ENCODE measurements around the gene ADD3. TPM values are rescaled to one million over a fixed set of nuclear protein-coding genes. Genes with fewer than 3 reads are reported as not detected.

ADD3 gene
- total and polyA plus RNA-seq, 2 of the 13 experiments (the other 11 are each of a cell fraction or from before 2014, with no cell fraction given): 44.7 to 57.5 TPM

GRCh38 chr10:110006358-110007160 is 1.2 kb upstream of the ADD3 start (continued):
- TF ChIP-seq ZNF512 (CRISPR knock-in tag; IDR thresholded peaks at IDR 0.05) (no peak), GLMP (CRISPR knock-in tag; IDR thresholded peaks at IDR 0.05; ENCODE audit: borderline replicate concordance) (no peak), ZMYM4 (CRISPR knock-in tag; IDR thresholded peaks at IDR 0.05) (no peak), ZNF121 (CRISPR knock-in tag; IDR thresholded peaks at IDR 0.05) (no peak), FOXJ3 (CRISPR knock-in tag; IDR thresholded peaks at IDR 0.05; ENCODE audit: borderline replicate concordance) (no peak), ZNF343 (CRISPR knock-in tag; IDR thresholded peaks at IDR 0.05) (no peak), NCOA5 (CRISPR knock-in tag; IDR thresholded peaks at IDR 0.05) (no peak), YY1 (IDR thresholded peaks at IDR 0.05; ENCODE audit: insufficient read depth, insufficient replicate concordance, low read depth, low read length) (peak; percentile 3), FOSL2 (CRISPR knock-in tag; IDR thresholded peaks at IDR 0.05) (0 out of 2 replicates have a peak, but pooled peaks have one; percentile 20), ZNF615 (CRISPR knock-in tag; IDR thresholded peaks at IDR 0.05; ENCODE audit: borderline replicate concordance) (0 out of 2 replicates have a peak, but pooled peaks have one; percentile 19), MTF2 (CRISPR knock-in tag; IDR thresholded peaks at IDR 0.05; ENCODE audit: borderline replicate concordance) (0 out of 2 replicates have a peak, but pooled peaks have one; percentile 35), PITX1 (CRISPR knock-in tag; IDR thresholded peaks at IDR 0.05) (no peak), ZBED4 (CRISPR knock-in tag; IDR thresholded peaks at IDR 0.05; ENCODE audit: borderline replicate concordance) (no peak), MLX (CRISPR knock-in tag; IDR thresholded peaks at IDR 0.05) (no peak)

Data from HepG2 (cell line).